HUES64 (cell line): ENCODE results near the gene ZSCAN18.

ENCODE experiments used
- H3K27ac ChIP-seq: 2 replicates; pipeline ENCODE4 v1.7.0; 2013; ENCODE audit warnings: low read depth, low read length, inconsistent platforms
- H3K27me3 ChIP-seq: 2 replicates; pipeline ENCODE4 v1.6.1; 2013; ENCODE audit warnings: mild to moderate bottlenecking, low read length; ENCODE audit not compliant: insufficient read depth
- H3K36me3 ChIP-seq: 2 replicates; pipeline ENCODE4 v1.6.1; 2013; ENCODE audit warnings: mild to moderate bottlenecking, low read length; ENCODE audit not compliant: insufficient read depth
- H3K4me1 ChIP-seq: 2 replicates; pipeline ENCODE4 v1.6.1; 2013; ENCODE audit warnings: mild to moderate bottlenecking, low read length, moderate library complexity; ENCODE audit not compliant: insufficient read depth
- H3K4me3 ChIP-seq: 2 replicates; pipeline ENCODE4 v1.5.1; 2013; ENCODE audit warnings: mild to moderate bottlenecking, low read length, moderate library complexity
- H3K9ac ChIP-seq: 2 replicates; pipeline ENCODE4 v1.6.1; 2013; ENCODE audit warnings: mild to moderate bottlenecking, low read depth, low read length
- H3K9me3 ChIP-seq: 2 replicates; pipeline ENCODE4 v1.6.1; 2013; ENCODE audit warnings: low read depth, low read length; ENCODE audit not compliant: insufficient read depth
- WGBS: fragments of 150-250, 120-280 bp; methylation state at CpG from one replicate; pipeline ENCODE4 v1.1.7; 2013; ENCODE audit warnings: missing lambda C conversion rate; 5-methylcytosine and 5-hydroxymethylcytosine counted together

The ZSCAN18 gene

DNA sequence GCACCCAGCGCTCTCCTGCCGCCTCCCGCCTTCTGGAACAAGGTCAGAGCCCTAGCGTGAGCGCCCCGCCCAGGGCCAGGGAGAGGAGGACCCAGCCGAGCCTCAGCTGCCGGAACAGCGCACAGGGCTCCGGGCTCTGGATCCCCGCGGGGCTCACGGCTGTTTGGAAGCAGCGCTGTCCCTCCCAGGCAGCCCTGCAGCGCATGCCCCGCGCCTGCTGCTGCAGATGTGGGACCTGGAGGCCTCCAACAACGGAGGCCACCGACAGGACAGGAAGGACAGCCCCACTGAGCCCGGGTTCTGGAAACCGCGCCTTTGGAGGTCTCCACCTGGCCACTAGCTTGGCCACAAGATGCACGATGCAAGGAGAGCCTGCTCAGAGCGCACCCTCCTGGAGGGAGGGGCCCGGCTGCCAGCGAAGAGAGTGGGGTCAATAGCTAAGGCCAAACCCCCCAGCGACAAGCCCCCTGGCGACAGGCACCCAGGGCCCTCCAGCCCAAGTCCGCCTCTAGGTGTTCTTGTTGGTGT, 12.6 kb downstream of the ZSCAN18 start:
- no peaks in the 10 kb centered on the region for H3K27me3 ChIP-seq
- H3K4me1 ChIP-seq = no peaks in the 10 kb centered on the region
- no peak overlapping the region for H3K27ac ChIP-seq
- H3K36me3 ChIP-seq = peaks cover 39% of the 10 kb centered on the region
- no peak overlapping the region for H3K4me3 ChIP-seq
- 94% methylated on average over 29 of the region's 29 CpGs for WGBS
- no peaks in the 10 kb centered on the region; the same call in 1 of the 2 replicates for H3K9me3 ChIP-seq
- no peak overlapping the region for H3K9ac ChIP-seq

DNA sequence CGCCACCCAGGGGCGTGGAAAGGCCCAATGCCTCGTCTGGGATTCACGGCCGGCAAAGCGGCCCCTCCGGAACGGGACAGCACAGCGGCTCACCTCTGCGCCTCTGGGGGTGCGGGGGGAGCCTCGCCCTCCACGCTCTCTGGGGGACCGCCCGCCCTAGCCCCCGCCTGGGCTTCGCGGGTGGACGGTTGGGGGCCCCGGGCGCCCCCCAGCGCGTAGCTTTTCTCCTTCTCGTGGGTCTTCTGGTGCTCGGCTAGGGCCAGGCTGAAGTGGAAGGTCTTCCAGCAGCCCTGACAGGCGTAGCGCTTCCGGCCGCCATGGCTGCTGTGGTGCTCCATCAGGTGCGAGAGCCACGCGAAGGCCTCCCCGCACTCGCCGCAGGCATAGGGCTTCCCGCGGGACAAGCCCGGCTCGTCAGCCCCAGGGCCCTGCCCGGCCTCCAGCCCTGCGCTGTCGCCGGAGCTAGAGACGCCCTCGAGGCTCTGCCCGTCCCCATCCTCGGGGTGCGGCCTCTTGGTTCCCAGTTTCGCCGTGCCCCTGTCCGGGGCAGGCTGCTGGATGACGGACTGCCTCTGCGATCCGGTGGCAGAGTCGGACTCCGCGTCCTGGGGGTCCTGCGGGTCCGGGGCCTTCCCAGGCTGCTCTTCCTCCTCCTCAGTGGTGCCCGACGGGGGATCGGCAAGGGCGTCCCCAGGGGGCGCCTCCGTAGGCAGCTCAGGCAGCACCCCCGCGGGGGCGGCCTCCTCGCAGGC, 13.3 kb downstream of the ZSCAN18 start:
- Histone ChIP-seq H3K4me1 (no peaks in the 10 kb centered on the region), H3K9ac (no peak overlapping the region), H3K4me3 (no peak overlapping the region), H3K9me3 (no peaks in the 10 kb centered on the region; the same call in 1 of the 2 replicates), H3K36me3 (peaks cover 39% of the 10 kb centered on the region), H3K27ac (no peak overlapping the region), H3K27me3 (no peaks in the 10 kb centered on the region)
- WGBS = 96% methylated on average over 69 of the region's 69 CpGs

DNA sequence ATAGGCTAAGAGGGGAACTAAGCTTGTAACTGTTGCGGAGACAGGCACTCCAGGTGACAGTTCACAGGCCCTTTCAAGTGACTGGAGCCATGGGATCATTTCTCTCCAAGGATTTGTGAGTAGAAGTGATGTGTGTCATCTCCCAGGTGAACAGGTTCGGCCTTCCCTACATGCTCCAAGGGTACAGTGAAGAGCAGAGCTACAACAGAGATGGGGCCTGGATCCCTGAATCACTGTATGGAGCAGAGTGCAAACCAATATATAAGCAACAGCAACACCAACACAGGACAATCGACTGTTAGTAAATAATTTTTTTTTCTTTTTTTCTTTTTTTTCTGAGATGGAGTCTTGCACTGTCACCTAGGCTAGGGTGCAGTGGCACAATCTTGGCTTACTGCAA, 15.0 kb downstream of the ZSCAN18 start:
- H3K4me3 ChIP-seq = no peak overlapping the region
- no peaks in the 10 kb centered on the region for H3K4me1 ChIP-seq
- H3K27ac ChIP-seq = no peak overlapping the region
- peaks cover 33% of the 10 kb centered on the region for H3K36me3 ChIP-seq
- H3K9ac ChIP-seq = no peak overlapping the region
- no peaks in the 10 kb centered on the region; the same call in 1 of the 2 replicates for H3K9me3 ChIP-seq
- 97% methylated on average over 2 of the region's 3 CpGs for WGBS
- H3K27me3 ChIP-seq = no peaks in the 10 kb centered on the region

DNA sequence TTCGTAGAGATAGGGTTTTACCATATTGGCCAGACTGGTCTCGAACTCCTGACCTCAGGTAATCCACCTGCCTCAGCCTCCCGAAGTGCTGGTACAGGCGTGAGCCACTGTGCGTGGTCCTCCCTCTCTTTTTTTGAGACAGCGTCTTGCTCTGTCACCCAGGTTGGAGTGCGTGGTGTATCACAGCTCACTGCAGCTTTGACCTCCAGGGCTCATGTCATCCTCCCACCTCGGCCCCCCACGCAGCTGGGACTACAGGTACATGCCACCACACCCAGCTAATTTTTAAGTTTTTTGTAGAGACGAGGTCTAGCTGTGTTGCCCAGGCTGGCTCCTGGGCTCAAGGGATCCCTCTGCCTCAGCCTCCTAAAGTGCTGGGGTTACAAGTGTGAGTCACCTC, 18.2 kb downstream of the ZSCAN18 start:
- Histone ChIP-seq H3K27me3 (no peaks in the 10 kb centered on the region), H3K9me3 (peaks cover 6% of the 10 kb centered on the region; the same call in 1 of the 2 replicates), H3K9ac (no peak overlapping the region), H3K4me1 (no peaks in the 10 kb centered on the region), H3K4me3 (no peak overlapping the region), H3K36me3 (peaks cover 12% of the 10 kb centered on the region), H3K27ac (no peak overlapping the region)
- WGBS = 90% methylated on average over 10 of the region's 10 CpGs

DNA sequence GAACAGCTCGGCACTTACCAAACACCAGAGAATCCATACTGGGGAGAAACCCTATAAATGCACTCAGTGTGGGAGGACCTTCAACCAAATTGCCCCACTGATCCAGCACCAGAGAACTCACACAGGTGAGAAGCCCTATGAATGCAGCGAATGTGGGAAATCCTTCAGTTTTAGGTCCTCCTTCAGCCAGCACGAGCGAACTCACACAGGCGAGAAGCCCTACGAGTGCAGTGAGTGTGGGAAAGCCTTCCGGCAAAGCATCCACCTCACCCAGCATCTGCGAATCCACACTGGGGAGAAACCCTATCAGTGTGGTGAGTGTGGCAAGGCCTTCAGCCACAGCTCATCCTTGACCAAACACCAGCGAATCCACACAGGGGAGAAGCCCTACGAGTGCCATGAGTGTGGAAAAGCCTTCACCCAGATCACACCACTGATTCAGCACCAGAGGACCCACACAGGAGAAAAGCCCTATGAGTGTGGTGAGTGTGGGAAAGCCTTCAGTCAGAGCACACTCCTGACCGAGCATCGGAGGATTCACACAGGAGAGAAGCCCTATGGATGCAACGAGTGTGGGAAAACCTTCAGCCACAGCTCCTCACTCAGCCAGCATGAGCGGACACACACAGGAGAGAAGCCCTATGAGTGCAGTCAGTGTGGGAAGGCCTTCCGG, 30.7 kb downstream of the ZSCAN18 start:
- H3K4me3 ChIP-seq = no peak overlapping the region
- no peaks in the 10 kb centered on the region for H3K4me1 ChIP-seq
- 98% methylated on average over 14 of the region's 15 CpGs for WGBS

DNA sequence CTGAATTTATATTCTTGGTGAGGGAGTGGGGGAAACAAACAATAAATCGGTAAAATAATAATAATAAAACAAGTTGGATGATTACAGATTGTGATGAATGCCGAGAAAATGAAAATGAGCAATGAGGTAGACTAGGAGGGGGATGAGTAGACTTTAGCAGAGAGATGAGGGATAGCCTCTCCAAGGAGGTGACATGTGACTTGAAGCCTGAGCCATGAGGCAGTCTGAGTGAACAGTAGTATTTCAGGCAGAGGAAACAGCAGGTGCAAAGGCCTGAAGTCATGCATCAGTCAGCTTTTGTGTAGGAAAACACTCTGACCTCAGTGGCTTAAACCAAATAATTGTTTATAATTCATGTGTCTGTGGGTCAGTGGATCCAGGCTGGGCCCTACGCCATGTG, 34.3 kb downstream of the ZSCAN18 start:
- Histone ChIP-seq H3K27me3 (no peaks in the 10 kb centered on the region), H3K4me1 (peaks cover 2% of the 10 kb centered on the region), H3K27ac (no peak overlapping the region), H3K9ac (no peak overlapping the region), H3K9me3 (peaks cover 69% of the 10 kb centered on the region), H3K4me3 (no peak overlapping the region), H3K36me3 (peaks cover 64% of the 10 kb centered on the region)
- WGBS = 91% methylated on average over 3 of the region's 3 CpGs

More for the DNA sequence above, 30.7 kb downstream of the ZSCAN18 start:
- H3K9ac ChIP-seq = no peak overlapping the region
- no peak overlapping the region for H3K27ac ChIP-seq
- H3K9me3 ChIP-seq = peaks cover 89% of the 10 kb centered on the region
- H3K36me3 ChIP-seq = peaks cover 59% of the 10 kb centered on the region
- H3K27me3 ChIP-seq = no peaks in the 10 kb centered on the region

DNA sequence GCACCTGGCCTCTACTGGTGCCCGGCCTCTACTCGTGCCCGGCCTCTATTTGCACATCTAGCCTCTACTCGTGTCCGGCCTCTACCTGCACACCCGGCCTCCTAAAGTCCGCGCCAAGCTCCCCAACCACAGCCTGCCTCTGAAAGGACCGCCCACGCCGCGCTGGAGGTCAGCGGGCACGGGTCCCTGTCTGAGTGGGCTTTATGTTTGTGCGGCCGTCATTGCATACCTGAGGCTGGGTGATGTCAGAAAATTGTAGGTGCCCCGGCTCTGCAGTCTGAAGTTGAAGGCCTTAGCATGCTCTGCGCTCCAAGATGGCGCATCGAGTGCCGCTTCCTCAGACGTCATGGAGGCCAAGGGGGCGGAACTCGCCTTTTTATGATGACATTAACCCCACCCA, 37.8 kb downstream of the ZSCAN18 start:
- Histone ChIP-seq H3K27me3 (no peaks in the 10 kb centered on the region), H3K4me1 (peaks cover 6% of the 10 kb centered on the region), H3K36me3 (peaks cover 30% of the 10 kb centered on the region), H3K9ac (no peak overlapping the region), H3K27ac (no peak overlapping the region), H3K4me3 (no peak overlapping the region), H3K9me3 (peaks cover 35% of the 10 kb centered on the region)
- WGBS = 96% methylated on average over 24 of the region's 24 CpGs

DNA sequence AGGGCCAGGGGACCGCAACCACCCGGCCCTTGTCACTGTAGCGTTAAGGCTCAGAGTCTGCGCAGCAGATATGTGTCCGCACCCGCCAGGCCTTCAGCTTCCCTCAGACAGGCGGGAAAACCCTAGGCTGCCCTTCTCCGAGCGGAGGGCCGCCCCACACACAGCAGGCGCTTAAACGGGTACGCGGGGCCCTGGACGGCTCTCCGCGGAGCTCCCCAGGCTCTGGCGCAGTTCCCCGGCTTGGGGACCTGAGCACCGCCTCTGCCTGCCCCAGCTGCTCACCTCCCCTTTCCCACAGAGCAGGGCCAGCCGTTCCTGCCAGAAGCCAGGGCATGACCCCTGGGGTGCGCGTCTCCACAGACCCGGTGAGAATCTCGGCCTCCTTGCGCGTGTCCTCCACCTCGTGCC, 38.4 kb downstream of the ZSCAN18 start:
- H3K27ac ChIP-seq = peak overlapping the region; percentile 89
- peak overlapping the region; percentile 61 for H3K4me3 ChIP-seq
- no peaks in the 10 kb centered on the region for H3K27me3 ChIP-seq
- WGBS = 85% methylated on average over 28 of the region's 28 CpGs
- H3K36me3 ChIP-seq = peaks cover 25% of the 10 kb centered on the region
- peak overlapping the region; percentile 73 for H3K9ac ChIP-seq
- peaks cover 9% of the 10 kb centered on the region for H3K4me1 ChIP-seq
- peaks cover 29% of the 10 kb centered on the region; the same call in 1 of the 2 replicates for H3K9me3 ChIP-seq

DNA sequence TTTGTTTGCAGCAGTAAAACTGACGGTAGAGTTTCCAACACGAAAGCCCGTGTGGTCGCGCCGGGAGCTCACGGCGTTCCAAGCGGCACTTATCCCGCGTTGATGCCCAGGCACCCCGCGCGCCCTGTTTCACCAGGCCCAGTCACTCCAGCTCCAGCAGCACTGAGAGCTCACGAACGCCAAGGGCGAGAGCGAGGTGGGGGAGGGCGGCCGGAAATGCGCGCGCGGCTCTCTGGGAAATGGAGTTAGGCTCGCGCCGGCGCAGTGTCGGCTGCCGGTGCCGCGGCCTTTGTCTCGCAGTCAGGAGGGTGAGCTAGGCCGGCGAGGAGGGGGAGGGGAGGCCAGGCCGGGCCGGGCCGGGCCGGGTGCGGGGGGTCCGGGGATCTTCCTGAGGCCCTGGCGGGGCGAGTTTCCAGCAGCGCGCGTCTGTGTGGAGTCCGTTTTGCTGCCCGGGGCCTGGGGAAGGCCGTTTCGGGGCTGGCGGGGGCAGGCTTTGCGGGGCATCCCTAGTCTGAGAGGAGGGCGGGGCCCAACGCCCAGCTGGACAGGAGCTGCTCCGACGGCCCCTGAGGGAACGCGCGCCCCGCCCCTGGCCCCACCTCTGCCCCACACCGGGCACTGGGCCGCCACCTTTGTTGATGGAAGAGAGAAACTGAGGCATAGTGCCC, 38.9 kb downstream of the ZSCAN18 start, which contains the start of gene ZNF135:
ZNF135 (plus strand) TSS at position 280 of the 668 bp plus-strand sequence. CDS start 721 bp downstream, outside the sequence.
- Histone ChIP-seq H3K9ac (peak within 1 kb of the TSS; percentile 84), H3K27ac (peak within 1 kb of the TSS; percentile 89), H3K27me3 (no peaks in the 10 kb centered on the region), H3K36me3 (peaks cover 20% of the 10 kb centered on the region), H3K4me1 (peaks cover 9% of the 10 kb centered on the region), H3K4me3 (peak within 1 kb of the TSS; percentile 61), H3K9me3 (peaks cover 24% of the 10 kb centered on the region; the same call in 1 of the 2 replicates)
- WGBS = 3% methylated on average over 62 of the region's 62 CpGs

DNA sequence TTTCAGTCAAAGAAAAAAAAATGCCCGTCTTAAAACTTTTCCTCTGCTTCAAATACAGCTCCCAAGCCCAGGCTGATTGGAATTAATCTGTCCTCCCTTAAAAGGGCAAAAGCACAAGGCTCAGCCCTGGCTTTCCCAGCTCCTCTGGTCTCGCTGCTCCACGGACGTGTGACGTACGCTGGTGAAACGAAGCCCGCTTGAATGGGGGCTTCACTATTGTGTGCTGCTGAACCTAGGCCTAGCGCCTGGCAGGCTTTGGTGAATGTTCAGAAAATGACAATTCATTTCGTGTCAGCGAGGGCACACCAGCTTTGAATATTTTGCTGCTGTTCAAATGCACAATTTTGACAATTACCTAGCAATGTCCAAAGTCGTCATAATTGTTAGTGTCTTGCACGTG, 39.6 kb downstream of the ZSCAN18 start:
- peak overlapping the region; percentile 61 for H3K4me3 ChIP-seq
- peak overlapping the region; percentile 84 for H3K9ac ChIP-seq
- H3K36me3 ChIP-seq = peaks cover 13% of the 10 kb centered on the region
- 94% methylated on average over 13 of the region's 13 CpGs for WGBS
- no peaks in the 10 kb centered on the region for H3K27me3 ChIP-seq
- H3K4me1 ChIP-seq = peaks cover 9% of the 10 kb centered on the region
- H3K27ac ChIP-seq = peak overlapping the region; percentile 84
- H3K9me3 ChIP-seq = peaks cover 17% of the 10 kb centered on the region; the same call in 1 of the 2 replicates
